Stimulated activated CD8-positive, alpha-beta memory T cell treated with anti-CD3 and anti-CD28 coated beads, Interleukin-12 subunit alpha, Interleukin-12 subunit beta, amount 100 ng/mL, for 1 hour (primary cell): ENCODE measurements around the gene SNAP29.
"Not testable (repeated sequence)": the region's sequence is repeated elsewhere in the genome, so short reads cannot be mapped to it uniquely, and the experiment has no call there.

Experiments
- DNase-seq: peaks from one replicate; pipeline ENCODE4 v3.0.0-alpha.2; 2020; ENCODE audit warnings: low read depth

The SNAP29 gene

DNA sequence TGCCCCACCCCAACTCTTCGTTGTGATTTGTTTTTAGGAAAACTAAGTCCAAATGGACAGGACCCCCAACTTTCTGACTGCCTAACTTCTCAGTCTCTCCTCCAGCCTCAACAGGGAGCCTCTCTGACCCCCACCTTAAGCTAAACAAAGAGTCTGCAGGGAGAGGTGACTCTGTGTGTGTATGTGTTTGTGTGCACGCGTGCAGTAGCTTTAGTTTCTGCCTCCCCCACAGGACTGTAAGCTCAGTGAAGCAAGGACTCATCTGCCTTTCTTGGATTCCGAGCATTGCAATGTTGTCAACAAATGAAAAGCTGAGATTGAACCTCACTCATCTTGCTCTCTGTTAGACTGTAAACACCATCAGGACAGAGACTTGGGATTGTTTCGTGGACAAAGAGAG, 7.9 kb downstream of the SNAP29 start:
- no peak for DNase-seq

- DNase-seq = no peak
Measured at GRCh38 chr22:20867179-20868024, 8.6 kb downstream of the SNAP29 start.

GRCh38 chr22:20868025-20868962, 9.5 kb downstream of the SNAP29 start:
- no peak for DNase-seq

- DNase-seq = no peak
Measured at GRCh38 chr22:20869234-20869633, 10.4 kb downstream of the SNAP29 start.

DNA sequence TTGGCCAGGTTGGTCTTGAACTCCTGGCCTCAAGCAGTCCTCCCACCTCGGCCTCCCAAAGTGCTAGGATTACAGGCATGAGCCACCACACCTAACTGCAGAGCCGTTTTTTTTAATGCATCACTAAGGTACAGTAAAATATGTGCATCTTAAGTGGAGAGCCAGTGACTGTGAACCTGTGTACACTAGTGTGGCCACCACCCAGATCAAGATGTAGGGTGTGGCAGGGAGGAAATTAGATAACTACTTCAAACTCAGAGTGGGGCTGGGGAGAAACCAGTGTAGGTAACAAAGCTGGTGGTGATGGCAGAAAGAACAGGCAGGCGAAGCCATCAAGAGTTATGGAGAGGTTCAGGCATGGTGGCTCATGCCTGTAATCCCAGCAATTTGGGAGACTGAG, 14.4 kb downstream of the SNAP29 start:
- DNase-seq = no peak

DNA sequence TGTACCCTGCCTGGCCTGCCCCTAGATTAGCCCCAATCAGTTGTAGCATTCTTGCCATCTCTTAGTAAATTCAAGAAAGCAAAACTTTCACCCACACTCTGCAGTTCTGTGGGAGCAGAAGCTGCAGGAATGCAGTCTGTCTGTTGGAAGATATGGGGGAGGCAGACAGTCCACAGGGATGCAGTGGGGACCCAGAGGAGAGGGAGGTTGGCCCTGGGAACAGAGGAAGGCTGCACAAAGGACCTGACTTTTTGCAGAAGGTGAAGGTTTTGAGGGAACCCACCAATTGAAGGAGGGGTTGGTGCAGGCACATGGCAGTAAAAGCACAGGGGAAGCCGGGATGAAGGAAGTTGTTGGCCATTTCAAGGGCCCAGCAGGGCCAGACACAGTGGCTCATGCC, 16.5 kb downstream of the SNAP29 start:
- no peak for DNase-seq

GRCh38 chr22:20877715-20878114, 18.9 kb downstream of the SNAP29 start:
- no peak for DNase-seq

DNA sequence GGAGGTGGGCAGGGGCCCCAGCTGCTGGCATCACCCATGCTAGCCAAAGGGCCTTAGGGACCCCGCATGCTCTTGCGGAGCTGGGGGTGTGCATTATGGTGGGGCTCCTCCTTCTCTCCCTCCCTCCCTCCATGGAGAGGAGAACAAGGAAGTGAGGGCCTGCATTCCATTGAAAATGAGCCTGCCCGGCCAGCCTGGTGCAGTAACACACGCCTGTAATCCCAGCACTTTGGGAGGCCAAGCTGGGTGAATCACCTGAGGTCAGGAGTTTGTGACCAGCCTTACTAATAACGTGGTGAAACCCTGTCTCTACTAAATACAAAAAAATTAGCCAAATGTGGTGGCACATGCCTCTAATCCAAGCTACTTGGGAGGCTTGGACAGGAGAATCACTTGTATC, 22.4 kb downstream of the SNAP29 start:
- no peak for DNase-seq

DNA sequence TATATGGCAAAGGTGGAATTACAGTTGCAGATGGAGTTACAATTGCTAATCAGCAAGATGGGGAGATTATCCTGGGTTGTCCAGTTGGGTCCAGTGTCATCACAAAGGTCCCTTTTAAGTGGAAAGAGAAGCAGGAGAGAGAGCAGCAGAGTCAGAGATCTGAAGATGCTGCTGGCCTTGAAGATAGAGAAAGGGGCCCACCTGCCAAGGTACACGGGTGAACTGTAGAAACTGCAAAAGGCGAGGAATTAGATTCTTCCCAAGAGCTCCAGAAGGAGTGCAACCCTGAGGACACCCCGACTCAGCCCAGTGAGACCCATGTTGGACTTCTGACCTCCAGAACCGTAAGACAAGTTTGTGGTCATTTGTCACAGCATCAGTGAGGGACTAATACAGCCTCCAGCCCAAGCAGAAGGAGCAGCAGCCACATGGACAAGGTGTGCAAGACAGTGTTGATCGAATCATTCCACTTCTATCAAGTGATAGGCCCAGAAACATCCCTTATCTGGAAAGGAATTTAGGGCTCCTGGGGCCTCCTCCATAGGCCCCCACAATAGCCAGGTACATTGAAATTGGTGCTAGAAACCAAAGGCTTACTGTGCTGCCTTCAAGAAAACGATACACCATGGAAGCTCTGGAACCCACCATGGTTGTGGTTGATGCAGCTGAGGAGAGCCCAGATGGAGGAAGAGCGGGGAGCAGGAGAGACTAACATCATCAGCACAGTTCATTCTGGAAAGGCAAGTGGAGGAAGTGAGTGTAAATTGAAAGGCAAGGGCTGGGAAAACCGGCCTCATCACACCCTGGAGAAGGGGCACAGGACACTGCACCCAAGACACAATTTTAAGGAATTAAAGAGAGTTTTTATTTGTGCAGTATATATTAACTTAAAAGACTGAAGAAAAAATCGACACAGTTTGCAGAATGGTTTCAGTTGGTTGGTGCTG, 23.3 kb downstream of the SNAP29 start:
- DNase-seq = no peak

GRCh38 chr22:20882855-20883254, 24.0 kb downstream of the SNAP29 start:
- DNase-seq = no peak

GRCh38 chr22:20884454-20884853, 25.6 kb downstream of the SNAP29 start:
- no peak for DNase-seq

DNA sequence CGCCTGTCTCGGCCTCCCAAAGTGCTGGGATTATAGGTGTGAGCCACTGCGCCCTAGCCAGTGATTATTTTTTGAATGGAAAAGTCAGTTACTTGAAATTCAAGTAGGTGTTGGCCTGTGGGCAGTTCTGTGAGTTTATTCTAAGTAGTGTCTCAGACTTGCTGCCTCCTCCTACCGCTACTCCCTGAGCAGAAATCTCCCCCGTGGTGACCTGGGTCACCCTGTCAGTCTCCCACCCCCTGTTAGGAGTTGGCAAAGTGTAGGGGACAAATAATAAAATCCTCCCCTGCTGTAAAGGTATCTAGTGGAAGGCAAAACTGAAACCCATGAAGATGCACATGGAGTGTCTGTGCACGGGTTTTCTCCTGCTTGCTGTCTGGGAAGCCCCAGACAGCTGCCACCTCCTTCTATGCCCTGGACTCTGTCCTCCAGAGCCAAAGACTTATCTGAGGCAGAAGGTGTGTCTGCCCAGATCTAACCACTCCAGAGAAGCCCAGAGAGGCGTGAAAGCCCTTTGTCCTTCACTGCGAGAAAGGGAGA, 26.3 kb downstream of the SNAP29 start:
- no peak for DNase-seq

GRCh38 chr22:20885557-20886323, 26.9 kb downstream of the SNAP29 start:
- DNase-seq = peak; percentile 12

GRCh38 chr22:20887375-20887774, 28.6 kb downstream of the SNAP29 start:
- DNase-seq = no peak

GRCh38 chr22:20889025-20889704, 30.4 kb downstream of the SNAP29 start:
- DNase-seq = no peak

- no peak for DNase-seq
Measured at GRCh38 chr22:20889904-20890540, 31.2 kb downstream of the SNAP29 start.

- no peak for DNase-seq
Measured at GRCh38 chr22:20890975-20891374, 32.2 kb downstream of the SNAP29 start.

- DNase-seq = not testable (repeated sequence)
Measured at GRCh38 chr22:20897737-20898136, 38.9 kb downstream of the SNAP29 start.

DNA sequence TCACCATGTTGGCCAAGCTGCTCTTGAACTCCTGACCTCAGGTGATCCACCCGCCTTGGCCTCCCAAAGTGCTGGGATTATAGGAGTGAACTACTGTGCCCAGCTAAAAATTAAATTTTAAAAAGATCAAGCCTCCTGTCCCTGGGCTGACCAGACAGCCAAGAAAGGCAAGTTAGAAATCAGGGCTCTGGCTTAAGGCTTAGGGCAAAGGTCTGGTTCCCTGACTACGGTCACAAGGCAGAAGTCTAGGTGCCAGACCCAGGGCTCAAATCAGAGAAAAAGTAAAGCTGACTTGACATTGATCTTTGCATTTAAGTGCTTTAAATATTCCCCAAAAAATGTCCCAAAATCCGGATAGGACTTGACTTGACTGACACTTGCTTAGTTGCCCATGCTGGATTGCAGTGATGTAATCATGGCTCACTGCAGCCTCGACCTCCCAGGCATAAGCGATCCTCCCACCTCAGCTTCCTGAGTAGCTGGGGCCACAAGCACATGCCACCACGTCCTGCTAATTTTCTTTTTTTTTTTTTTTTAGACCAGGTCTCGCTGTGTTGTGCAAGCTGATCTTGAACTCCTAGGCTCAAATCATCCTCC, 41.1 kb downstream of the SNAP29 start:
- no peak for DNase-seq
